GM21526 (cell line): ENCODE data around the gene UBE2R2.
"Not testable (repeated sequence)": the region's sequence is repeated elsewhere in the genome, so short reads cannot be mapped to it uniquely, and the experiment has no call there.

Source experiments
- ATAC-seq: cut with Tn5 transposase; IDR thresholded peaks from one replicate; pipeline ENCODE4 v1.9.1; 2021; ENCODE audit warnings: moderate library complexity; ENCODE audit not compliant: unreplicated experiment, low FRiP score

UBE2R2 gene

DNA sequence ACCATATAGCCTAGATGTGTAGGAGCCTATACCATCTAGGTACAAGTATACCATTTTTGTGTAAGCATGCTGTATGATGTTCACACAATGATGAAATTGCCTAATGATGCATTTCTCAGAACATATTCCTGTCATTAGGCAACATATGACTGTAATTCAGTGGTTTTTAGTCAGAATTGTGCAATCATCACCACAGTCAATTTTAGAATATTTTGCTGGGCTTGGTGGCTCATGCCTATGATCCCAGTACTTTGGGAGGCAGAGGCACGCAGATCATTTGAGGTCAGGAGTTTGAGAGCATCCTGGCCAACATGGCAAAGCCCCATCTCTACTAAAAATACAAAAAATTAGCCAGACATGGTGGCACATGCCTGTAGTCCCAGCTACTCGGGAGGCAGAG, 19.3 kb downstream of the UBE2R2 start:
- not testable (repeated sequence) for ATAC-seq

DNA sequence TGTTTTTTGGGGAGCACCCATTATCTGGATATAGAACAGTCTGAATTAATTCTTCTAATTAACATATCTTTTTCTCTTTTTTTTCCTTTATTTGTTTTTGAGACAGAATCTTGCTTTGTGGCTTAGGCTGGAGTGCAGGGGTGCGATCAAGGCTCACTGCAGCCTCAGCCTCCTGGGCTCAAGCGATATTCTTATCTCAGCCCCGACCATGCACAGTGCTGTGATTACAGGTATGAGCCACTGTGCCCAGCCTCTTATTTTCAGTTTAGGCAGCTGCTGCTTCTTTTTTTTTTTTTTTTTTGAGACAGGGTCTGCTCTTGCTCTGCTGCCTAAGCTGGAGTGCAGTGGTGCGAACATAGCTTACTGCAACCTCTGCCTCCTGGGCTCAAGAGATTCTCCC, 20.2 kb downstream of the UBE2R2 start:
- ATAC-seq = no peak

DNA sequence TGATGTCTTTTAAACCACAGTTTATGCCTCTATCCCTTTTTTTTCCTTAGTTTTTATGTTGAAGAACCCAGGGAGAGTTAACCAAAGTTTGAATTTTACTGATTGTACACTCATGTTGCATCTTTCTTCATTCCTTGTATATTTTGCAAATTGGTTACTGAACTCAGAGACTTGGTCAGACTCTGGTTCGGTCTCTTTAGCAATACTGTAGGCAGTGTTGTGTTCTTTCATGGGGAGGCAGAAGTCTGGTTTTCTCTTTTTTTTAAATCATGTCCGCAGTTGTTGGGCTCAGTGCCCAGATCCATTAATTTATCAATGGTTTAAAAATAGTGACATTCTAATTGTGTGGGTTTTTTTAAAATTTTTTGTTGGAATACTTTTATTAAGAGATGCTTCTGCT, 23.4 kb downstream of the UBE2R2 start:
- no peak for ATAC-seq

DNA sequence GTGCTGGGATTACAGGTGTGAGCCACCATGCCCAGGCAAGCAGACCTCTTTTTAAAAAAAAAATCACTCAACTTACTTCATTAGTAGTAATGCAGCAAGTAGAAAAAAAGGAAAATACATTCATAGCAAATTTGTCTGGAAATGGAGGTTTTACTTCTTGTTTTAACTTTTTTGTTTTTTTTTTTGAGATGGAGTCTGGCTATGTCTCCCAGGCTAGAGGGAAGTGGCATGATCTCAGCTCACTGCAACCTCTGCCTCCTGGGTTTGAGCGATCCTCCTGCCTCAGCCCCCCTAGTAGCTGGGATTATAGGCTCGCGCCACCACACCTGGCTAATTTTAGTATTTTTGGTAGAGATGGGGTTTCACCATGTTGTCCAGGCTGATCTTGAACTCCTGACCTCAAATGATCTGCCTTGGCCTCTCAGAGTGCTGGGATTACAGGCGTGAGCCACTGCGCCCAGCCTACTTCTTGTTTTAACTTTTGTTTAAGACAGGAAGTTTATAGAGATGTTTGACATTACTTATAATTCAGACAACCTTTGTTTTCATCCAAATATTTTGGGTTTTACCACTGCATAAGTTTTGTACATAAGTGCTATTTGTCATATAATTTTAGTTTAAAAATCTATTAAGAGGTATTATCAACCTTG, 26.5 kb downstream of the UBE2R2 start:
- ATAC-seq = no peak

DNA sequence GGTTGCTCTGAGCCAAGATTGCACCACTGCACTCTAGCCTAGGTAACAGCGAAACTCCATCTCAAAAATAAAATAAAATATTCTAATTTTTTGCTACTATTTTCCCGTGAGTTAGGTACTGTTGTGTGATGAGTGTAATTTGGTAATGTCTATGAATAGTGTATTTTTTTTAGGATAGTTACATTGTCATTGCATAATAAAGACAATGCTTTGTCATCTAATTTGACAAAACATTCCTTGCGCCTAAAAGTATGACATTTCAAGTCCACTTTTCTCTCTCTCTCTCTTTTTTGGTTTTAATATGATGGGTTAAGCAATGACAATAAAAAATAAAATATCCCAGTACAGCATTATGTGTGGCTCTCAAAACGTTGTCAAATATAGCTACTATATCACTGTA, 29.3 kb downstream of the UBE2R2 start:
- no peak for ATAC-seq

DNA sequence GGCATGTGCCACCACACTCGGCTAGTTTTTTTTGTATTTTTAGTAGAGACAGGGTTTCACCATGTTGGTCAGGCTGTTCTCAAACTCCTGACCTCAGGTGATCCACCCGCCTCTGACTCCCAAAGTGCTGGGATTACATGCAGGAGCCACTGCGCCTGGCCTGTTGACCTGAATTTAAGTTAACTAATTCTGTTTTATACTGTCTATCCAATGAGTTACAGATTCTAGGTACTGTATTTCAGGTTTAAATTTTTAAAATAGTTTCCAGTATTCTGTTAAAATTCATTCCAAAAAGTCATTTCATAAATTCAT, 30.9 kb downstream of the UBE2R2 start:
- ATAC-seq = not testable (repeated sequence)

DNA sequence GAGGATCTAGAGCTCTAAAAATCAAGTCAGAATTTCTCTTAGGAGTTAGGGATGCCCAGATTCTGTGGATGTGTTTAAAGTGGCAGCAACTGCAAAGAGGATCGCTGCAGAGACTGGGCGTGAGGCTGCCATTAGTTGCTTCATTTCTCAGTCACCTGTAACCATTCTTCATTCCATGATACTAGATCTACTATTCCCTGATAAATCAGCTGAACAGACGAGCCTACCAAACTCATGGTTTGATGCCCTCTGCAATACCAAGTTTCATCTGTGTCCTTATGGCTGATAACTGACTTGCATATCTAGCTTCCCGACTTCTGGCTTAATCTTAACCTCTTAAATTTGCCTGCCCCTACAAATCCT, 33.3 kb downstream of the UBE2R2 start:
- no peak for ATAC-seq

DNA sequence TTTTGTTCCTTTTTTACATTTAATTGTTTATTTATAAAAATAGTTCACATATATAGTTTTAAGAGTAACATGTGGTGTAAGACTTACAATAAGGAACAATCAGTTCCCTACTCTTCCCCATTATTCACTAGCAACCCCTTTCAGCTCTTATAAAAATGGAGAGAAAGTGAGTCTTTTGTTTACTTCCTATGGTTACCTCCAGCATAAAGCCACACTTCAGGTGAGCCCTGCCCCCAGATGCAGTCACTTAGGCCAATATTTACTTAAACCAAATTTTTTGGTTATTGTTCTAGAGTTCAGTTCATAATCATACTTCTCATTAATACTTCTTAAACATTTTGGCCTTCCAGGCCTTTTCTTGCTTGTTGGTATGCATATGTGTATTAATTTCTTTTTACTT, 33.7 kb downstream of the UBE2R2 start:
- no peak for ATAC-seq

DNA sequence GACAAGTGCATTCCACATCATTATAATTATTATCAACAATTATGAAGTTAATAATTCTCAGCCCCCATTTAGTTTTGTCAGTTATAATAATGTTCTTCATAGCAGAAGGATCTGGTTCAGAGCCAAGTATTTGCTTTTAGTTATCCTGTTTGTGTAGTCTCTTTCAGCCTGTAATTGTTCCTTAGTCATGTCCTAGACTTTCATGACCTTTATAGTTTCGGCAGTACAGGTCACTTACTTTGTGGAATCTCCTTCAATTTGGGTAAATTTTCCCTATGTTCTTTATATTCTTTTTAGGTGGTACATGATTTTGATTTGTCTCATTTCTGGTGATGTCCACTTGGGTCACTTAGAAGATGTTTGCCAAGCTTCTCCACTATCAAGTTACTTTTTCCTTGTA, 34.3 kb downstream of the UBE2R2 start:
- ATAC-seq = no peak

DNA sequence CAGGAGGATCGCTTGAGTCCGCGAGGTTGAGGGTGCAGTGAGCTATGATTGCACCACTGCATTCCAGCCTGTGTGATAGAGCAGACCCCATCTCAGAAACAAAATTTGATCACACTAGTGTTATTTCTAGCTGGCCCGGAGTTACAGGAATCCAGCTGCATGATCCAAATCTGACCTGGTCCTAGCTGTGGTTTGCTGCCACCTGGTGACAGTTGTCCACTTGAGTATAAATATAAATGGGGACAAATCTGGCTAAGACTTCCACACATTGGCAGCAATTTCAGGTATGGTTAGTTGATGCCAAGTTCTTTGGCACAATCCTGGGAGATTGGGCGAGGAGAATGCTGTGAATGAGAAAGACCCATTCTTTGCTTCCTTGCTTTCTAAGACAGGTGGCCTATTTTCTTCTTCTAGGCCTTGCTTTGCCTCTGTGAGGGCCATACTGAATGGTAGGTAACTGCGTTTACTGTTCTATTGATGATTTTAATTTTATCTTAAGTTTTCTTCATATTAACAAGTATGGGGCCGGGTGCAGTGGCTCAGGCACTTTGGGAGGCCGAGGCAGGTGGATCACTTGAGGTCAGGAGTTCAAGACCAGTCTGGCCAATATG, 35.4 kb downstream of the UBE2R2 start:
- no peak for ATAC-seq

DNA sequence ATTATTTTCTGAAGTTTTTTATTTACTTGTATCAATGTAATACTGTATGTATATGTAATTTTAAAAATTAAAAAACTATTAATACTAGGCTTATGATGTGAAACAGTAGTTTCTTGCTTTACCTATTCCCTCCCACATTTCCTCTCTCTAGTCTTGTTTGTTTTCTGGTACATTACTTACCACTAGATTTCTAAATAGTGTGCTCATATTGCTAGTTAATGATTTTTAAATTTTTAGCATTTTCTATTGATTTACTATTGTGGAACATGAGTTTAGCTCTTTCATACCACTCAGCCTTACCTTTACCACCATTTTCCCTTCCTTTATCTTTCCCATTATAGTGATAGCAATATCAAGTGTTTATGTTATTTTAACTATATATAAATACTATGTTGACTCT, 39.3 kb downstream of the UBE2R2 start:
- no peak for ATAC-seq

DNA sequence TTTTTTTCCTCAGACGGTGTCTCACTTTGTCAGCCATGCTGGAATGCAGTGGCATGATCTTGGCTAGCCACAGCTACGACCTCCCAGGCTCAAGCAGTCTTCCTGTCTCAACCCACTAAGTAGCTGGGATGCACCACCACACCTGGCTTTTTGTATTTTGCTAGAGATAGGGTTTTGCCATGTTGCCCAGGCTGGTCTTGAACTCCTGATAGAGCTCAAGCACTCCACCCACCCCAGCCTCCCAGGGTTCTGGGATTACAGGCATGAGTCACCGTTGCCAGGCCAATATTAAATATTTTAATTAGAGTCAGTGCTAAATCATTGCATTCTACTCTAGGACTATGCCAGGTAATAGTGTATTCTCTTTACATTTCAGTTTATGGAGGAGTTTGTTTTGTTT, 41.5 kb downstream of the UBE2R2 start:
- ATAC-seq = no peak

DNA sequence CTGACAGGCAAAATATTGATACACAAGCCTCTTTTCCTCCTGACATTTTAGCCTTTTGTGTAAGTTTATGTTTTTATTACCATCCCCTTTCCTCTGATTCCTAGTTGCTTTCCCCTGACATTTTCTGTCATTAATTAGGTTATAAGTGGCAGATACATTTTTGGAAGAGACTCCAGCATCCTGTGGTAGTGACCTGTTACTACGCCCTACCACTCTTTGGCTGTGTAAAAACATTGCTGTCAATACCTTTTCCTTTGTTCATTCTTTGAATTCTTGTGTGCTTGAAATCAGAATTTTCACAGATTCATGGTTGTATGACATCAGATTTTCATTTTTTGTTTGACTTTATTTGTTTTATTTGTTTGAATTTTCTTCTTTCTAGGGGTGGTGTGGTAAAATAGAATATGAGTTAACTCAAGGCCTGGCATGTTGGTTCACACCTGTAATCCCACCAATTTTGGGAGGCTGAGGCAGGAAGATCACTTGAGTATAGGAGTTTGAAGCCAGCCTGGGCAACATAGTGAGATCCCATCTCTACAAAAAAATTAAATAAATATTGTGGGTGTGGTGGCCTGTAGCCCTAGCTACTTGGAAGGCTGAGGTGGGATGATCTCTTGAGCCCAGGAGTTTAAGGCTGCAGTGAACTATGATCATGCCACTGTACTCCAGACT, 43.4 kb downstream of the UBE2R2 start:
- ATAC-seq = no peak

DNA sequence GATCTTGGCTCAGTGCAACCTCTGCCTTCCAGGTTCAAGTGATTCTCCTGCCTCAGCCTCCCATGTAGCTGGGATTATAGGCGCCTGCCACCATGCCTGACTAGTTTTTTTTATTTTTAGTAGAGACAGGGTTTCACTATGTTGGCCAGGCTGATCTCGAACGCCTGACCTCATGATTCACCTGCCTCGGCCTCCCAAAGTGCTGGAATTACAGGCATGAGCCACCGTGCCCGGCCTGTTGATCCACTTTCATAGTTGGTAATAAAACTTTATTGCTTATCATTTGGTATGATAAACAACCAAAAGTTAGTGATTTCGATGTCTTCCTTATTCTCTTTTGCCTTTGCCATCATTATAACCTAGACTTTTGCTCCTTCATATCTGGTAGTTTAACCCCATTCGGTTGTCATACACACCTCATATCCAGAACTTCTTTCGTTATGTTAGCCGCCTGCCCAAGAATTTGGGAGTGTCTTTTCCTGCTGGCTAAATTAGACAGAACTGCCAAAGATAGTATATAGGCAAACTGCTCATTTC, 45.0 kb downstream of the UBE2R2 start:
- ATAC-seq = no peak

DNA sequence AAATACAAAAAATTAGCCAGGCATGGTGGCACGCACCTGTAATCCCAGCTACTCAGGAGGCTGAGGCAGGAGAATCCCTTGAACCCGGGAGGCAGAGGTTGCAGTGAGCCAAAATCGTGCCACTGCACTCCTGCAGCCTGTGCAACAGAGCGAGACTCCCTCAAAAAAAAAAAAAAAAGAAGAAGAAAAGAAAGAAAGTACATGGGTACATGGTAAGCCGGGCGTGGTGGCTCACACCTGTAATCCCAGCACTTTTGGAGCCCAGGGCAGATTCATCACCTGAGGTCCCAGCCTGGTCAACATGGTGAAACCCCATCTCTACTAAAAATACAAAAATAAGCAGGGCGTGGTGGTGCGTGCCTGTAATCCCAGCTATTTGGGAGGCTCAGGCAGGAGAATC, 46.1 kb downstream of the UBE2R2 start:
- ATAC-seq = not testable (repeated sequence)

DNA sequence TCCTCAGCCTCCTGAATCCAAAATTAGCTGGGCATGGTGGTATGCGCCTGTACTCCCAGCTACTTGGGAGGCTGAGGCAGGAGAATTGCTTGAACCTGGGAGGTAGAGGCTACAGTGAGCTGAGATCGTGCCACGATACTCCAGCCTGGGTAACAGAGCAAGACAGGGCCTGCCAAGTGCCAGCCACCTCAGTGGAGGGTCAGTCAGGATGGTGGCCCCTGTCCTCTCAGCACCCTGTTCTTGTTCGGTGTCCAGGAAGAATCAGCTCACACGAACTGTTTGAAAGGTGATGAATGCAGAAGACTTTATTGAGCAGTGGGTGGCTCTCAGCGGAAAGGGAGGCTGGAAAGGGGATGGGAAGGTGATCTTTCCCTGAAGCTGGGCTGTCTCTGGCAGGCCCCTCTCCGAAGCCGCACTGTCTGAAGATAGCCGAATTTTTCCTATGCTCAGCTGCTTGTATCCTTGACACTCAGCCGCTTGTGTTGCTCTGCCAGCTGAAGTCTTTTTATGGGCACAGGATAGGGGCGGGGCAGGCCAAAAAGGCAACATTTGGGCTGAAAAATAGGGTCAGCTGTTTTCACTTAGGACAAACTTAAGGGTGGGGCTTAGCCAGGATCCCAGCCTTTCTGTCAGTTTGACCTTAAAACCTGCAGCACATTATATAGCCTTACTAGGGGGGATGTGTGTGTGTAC, 50.9 kb downstream of the UBE2R2 start:
- ATAC-seq = no peak

DNA sequence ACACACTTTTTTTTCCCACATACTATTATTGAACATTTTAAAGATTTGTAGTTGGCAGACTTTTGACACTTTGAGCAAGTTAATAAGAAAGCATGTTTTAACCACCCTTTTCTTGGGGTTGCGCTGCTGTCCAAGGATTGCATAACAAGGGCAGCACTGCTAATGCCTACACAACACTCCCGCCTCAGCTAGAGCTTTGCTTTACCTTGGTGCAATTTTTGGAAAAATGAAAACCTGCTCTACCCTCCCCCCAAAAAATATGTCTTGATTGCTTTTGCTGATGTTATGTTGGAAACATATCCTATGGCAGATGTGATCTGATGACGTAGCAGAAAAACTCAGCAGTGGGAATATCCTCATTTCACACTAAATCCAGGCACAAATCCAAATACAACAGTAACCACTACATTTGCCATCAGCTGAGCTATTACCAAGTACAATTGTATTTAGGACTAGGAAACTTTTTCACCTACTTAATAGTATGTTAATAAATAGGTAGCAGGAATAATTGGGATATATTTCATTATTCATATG, 51.5 kb downstream of the UBE2R2 start:
- no peak for ATAC-seq

DNA sequence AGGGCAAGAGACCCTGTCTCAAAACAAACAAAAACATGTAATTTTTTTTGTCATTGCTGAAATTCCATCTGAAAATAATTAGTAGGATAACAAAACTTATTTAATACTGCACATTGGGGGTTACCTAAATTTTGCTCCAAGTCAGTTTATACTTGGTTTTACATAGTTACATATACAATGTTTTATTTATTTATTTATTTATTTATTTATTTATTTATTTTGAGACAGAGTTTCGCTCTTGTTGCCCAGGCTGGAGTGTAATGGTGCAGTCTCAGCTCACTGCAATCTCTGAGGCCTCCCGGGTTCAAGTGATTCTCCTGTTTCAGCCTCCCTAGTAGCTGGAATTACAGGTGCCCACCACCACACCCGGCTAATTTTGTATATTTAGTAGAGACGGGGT, 52.3 kb downstream of the UBE2R2 start:
- not testable (repeated sequence) for ATAC-seq

DNA sequence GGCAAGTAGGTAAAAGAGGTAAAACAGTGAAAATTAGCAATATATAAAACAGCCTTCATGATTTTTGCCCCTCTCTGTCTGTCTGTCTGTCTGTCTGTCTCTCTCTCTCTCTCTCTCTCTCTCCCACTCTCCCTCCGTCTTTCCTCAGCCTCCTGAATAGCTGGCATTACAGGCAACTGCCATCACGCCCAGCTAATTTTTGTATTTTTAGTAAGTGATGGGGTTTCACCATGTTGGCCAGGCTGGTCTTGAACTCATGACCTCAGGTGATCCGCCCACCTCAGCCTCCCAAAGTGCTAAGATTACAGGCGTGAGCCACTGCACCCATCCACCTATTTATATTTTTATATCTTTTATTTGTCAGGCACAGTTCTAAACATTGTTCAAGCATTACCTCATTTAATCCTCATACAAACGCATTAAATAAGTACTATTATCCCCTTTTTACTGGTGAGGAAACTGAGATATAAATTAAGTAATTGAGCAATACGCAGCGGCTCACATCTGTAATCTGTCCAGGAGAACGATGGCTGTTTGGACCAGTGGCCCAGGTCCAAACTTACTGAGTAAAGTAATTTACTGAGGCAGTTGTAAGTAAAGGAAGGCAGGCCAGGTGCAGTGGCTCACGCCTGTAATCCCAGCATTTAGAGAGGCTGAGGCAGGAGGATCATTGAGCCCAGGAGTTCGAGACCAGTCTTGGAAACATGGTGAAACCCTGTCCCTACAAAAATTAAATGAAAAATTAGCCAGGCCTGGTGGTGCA, 60.9 kb downstream of the UBE2R2 start:
- ATAC-seq = no peak

DNA sequence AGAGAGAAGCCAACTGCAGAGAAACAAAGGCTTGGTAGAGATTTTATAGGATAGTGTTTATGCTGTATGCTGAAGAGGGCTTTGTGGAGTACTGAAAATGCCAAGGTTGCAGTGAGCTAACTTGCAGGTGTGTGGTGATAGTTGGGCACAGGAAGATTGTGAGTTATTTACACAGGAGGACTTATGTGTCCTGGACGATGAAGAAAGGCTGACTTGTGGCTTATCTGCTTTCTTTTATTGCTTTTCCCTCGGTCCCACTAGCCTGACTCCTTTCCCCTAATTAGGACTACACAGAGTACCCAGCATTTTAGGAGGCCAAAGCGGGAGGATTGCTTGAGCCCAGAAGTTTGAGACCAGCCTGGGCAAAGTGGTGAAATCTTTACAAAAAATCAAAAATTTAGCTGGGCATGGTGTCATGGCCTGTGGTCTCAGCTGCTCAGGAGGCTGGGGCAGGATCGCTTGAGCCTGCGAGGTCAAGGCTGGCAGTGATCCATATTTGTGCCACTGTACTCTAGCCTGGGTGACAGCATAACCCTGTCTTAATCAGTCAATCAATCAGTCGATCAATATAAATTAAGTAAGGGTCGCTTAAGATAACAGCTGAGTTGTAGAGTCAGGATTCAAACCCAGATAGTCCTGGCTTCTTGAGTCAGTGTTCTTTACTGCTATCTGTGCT, 61.9 kb downstream of the UBE2R2 start:
- ATAC-seq = no peak
